SK-N-SH treated with all-trans-retinoic acid at 6 μM for 48 hours (cell line): ENCODE measurements around the gene ADAP1.

ENCODE experiments used
- CREB5 ChIP-seq: fragments of 250-450 bp; sonication (Bioruptor Pico); IDR thresholded peaks from 2 replicates; pipeline ENCODE4 v1.5.1; 2020; ENCODE audit warnings: low read depth, mild to moderate bottlenecking, moderate library complexity
- PATZ1 ChIP-seq: fragments of 250-450 bp; sonication (Bioruptor Pico); IDR thresholded peaks from 2 replicates; pipeline ENCODE4 v1.8.0; 2020; ENCODE audit warnings: mild to moderate bottlenecking, moderate library complexity, borderline replicate concordance
- TCF4 ChIP-seq: fragments of 250-450 bp; sonication (Bioruptor Pico); IDR thresholded peaks from 2 replicates; pipeline ENCODE4 v1.8.0; 2021; ENCODE audit warnings: mild to moderate bottlenecking, moderate library complexity, borderline replicate concordance
- ZFP3 ChIP-seq: fragments of 250-450 bp; sonication (Bioruptor Pico); IDR thresholded peaks from 2 replicates; pipeline ENCODE4 v1.5.0; 2020; ENCODE audit warnings: mild to moderate bottlenecking, moderate library complexity

- TF ChIP-seq CREB5 (CRISPR knock-in tag) (no peak), TCF4 (no peak), ZFP3 (CRISPR knock-in tag) (no peak), PATZ1 (CRISPR knock-in tag) (no peak)
Measured at GRCh38 chr7:961546-962400, 7.3 kb upstream of the ADAP1 start.
